ENCODE data around the gene TMEM187.

Gene TMEM187

DNA sequence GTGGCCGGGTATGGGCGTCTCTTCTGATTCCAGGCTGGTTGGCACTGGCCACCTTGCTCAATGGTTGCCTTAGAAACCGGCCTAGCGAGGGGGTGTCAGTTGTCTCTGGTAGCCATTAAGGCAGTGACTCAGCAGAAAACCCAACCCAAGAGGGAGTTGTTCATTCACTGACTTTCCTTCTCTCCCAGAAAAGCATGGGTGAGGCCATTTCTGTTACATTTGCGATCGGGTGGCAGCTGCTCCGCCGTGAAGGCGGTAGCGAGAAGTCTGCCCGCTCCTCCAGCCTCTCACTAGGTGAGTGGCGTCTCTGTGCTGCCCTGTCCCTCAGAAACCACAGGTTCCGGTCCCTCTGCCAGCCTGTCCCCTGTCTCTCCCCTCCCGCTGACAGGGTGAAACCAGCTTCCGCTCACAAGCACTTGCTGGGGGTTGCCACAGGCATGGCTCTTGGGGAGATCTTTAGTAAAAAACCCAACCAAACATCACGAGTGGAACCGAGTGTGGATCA lies 29.7 kb downstream of the TMEM187 start:
- TF ChIP-seq POLR2AphosphoS5 (IDR thresholded peaks at IDR 0.05; ENCODE audit: low read depth, low read length) = no peak
- no peak for TF ChIP-seq SIN3A (IDR thresholded peaks at IDR 0.05; ENCODE audit: borderline replicate concordance, insufficient read depth, low read length)
- TF ChIP-seq REST (IDR thresholded peaks at IDR 0.05; ENCODE audit: insufficient read depth in 1 of 2, low read depth in 2 of 2, low read length in 2 of 2) = no peak
- TF ChIP-seq FOXP2 (optimal IDR thresholded peaks at IDR 0.05; ENCODE audit: borderline replicate concordance, extremely low read depth, extremely low read length, insufficient read depth) = no peak

- TF ChIP-seq FOXP2 (optimal IDR thresholded peaks at IDR 0.05; ENCODE audit: borderline replicate concordance, extremely low read depth, extremely low read length, insufficient read depth) (no peak), TAF1 (IDR thresholded peaks at IDR 0.05; ENCODE audit: borderline replicate concordance, insufficient read depth, low read length) (no peak), POLR2AphosphoS5 (IDR thresholded peaks at IDR 0.05; ENCODE audit: low read depth, low read length) (no peak), REST (IDR thresholded peaks at IDR 0.05; ENCODE audit: insufficient read depth in 1 of 2, low read depth in 2 of 2, low read length in 2 of 2) (no peak), SIN3A (IDR thresholded peaks at IDR 0.05; ENCODE audit: borderline replicate concordance, insufficient read depth, low read length) (no peak)
Measured at GRCh38 chrX:154004315-154004714, 31.8 kb downstream of the TMEM187 start.

- TF ChIP-seq TAF1 (IDR thresholded peaks at IDR 0.05; ENCODE audit: borderline replicate concordance, insufficient read depth, low read length) = no peak
Measured at GRCh38 chrX:154006947-154007346, 34.4 kb downstream of the TMEM187 start.

DNA sequence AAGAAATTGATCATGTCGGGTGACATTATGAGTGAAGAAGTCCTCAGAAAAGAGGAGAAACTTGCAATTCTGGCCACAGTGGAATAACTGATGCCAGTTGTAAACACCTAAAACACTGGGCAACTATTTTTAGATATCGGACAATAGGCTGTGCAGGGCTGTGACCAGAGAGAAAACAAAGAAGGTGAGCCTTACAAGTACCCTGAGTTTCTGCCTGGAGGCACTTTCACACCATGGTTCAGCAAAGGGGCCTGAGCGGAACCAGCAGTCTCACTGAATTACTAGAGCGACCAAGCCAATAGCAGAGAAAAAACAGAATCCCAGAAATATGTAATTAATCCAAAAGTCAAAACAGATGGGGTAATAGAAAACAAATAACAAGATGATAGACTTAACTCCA lies 36.0 kb downstream of the TMEM187 start:
- TF ChIP-seq POLR2AphosphoS5 (IDR thresholded peaks at IDR 0.05; ENCODE audit: low read depth, low read length) (no peak), TAF1 (IDR thresholded peaks at IDR 0.05; ENCODE audit: borderline replicate concordance, insufficient read depth, low read length) (no peak), REST (IDR thresholded peaks at IDR 0.05; ENCODE audit: insufficient read depth in 1 of 2, low read depth in 2 of 2, low read length in 2 of 2) (no peak), SIN3A (IDR thresholded peaks at IDR 0.05; ENCODE audit: borderline replicate concordance, insufficient read depth, low read length) (no peak), FOXP2 (optimal IDR thresholded peaks at IDR 0.05; ENCODE audit: borderline replicate concordance, extremely low read depth, extremely low read length, insufficient read depth) (no peak)

DNA sequence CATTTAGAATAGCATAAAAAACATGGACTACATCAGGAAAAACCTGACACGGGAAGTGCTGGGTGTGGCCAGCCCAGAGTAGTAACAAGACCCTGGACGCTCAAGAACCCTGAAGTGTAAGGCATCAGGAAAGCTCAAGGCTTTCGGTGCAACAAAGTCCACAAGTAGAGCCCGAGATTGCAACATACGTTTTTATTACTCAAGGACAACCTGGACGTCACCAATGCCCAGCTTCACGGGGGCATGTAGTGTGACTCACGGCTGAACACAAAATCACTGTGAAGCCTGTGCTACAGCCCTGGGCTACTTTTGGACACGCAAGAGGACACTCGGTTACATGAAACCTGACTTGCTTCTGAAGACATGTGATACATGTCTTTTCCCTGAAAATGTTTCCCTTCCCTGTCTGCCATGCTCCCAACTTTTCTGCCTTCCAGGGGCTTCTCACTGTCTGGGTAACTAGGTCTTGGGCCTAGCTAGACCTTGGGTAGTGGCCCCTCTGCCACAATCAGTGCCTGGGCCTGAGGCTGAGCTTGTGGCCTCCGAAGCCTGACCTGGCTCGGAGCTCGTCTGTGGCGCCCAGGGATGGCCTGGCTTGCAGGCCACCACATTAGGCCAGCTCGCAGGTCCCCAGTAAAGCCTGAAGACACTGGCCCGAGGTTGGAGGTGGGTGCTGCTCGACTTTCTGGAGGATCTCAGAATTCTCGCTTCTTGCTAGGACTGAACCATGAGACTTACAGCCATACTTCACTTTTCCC lies 38.0 kb downstream of the TMEM187 start:
- TF ChIP-seq POLR2AphosphoS5 (IDR thresholded peaks at IDR 0.05; ENCODE audit: low read depth, low read length) = no peak
- no peak for TF ChIP-seq REST (IDR thresholded peaks at IDR 0.05; ENCODE audit: insufficient read depth in 1 of 2, low read depth in 2 of 2, low read length in 2 of 2)
- TF ChIP-seq SIN3A (IDR thresholded peaks at IDR 0.05; ENCODE audit: borderline replicate concordance, insufficient read depth, low read length) = no peak
- no peak for TF ChIP-seq FOXP2 (optimal IDR thresholded peaks at IDR 0.05; ENCODE audit: borderline replicate concordance, extremely low read depth, extremely low read length, insufficient read depth)
- no peak for TF ChIP-seq TAF1 (IDR thresholded peaks at IDR 0.05; ENCODE audit: borderline replicate concordance, insufficient read depth, low read length)

All from PFSK-1 (cell line).